Lower lobe of right lung (tissue), 2 donors: Measurements from ENCODE around the gene WDR36. TPM values are rescaled to one million over a fixed set of nuclear protein-coding genes. Genes with fewer than 3 reads are reported as not detected.

Source experiments
- ATAC-seq, 2 donors: fragments of 200-7000 bp; cut with Tn5 transposase; one replicate each; pipeline ENCODE4 v1.9.1; 2020 to 2022; ENCODE audit warnings: mild to moderate bottlenecking in 2 of 2, moderate library complexity in 2 of 2
- DNase-seq: peaks from one replicate; pipeline ENCODE4 v3.0.0-alpha.2; 2020
- H3K27ac ChIP-seq: fragments of 200-600 bp; one replicate; pipeline ENCODE4 v1.8.0; 2022
- H3K27me3 ChIP-seq: fragments of 200-600 bp; one replicate; pipeline ENCODE4 v1.8.0; 2022; ENCODE audit warnings: low read depth
- H3K36me3 ChIP-seq: fragments of 200-600 bp; one replicate; pipeline ENCODE4 v1.8.0; 2022; ENCODE audit warnings: mild to moderate bottlenecking
- H3K4me1 ChIP-seq: fragments of 200-600 bp; one replicate; pipeline ENCODE4 v1.8.0; 2022
- H3K4me3 ChIP-seq: fragments of 200-600 bp; one replicate; pipeline ENCODE4 v1.8.0; 2022; ENCODE audit warnings: mild to moderate bottlenecking
- H3K9me3 ChIP-seq: fragments of 200-600 bp; one replicate; pipeline ENCODE4 v1.8.0; 2022
- intact Hi-C: fragments of 100-400 bp; cut with DNase I; formaldehyde crosslinking; loops from one replicate; pipeline ENCODE4 v1.11.0; 2022
- total RNA-seq: library from RNA; stranded (reverse); fragmentation: NEBNext Ultra II Directional; extraction: Animal tissue kit (Norgen Biotek cat#: 25700); gene quantifications from one replicate; pipeline ENCODE4 v1.2.1, GENCODE V29; 2021
- TF ChIP-seq, protein P1 (sequence below): fragments of 200-600 bp; IDR thresholded peaks from one replicate; pipeline ENCODE4 v1.8.0; 2022; ENCODE audit warnings: antibody characterized with exemption, mild to moderate bottlenecking
- donor health status: DM: no; HTN: yes; CAD: no; lungs with severe emphysema.

Gene WDR36
- total RNA-seq, 1 donor from 2014 or later, result 27.7 TPM

DNA sequence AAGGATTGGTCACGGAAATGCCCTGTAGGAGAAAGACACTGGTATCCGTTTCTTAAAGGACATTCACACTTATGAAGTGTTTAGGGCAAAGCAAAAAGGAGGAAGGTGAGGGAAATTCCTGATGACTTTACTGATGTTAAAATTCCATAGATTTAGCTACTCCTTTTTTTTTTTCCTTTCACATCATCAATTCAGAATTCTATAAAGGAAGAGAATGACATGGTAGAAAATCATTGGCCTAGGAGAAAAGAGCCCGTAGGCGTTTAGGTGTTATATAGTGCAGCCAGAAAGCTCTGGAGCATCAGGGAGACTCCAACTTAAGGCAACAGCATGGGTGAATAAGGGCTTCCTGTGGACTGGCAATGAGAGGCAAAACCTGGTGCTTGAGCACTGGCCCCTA is 20.7 kb upstream of the WDR36 start, which contains the start of gene TSLP:
Gene TSLP (plus strand): TSS at position 301 of the 400 bp plus-strand sequence. CDS start 178 bp downstream, outside the sequence.
- H3K4me1 ChIP-seq, result peaks cover 24% of the 10 kb centered on the region
- ATAC-seq (no peak), DNase-seq (no peak)
- no peak within 1 kb of the TSS for H3K27ac ChIP-seq
- H3K4me3 ChIP-seq, result peak within 1 kb of the TSS; percentile 64
- TF ChIP-seq, protein P1, sequence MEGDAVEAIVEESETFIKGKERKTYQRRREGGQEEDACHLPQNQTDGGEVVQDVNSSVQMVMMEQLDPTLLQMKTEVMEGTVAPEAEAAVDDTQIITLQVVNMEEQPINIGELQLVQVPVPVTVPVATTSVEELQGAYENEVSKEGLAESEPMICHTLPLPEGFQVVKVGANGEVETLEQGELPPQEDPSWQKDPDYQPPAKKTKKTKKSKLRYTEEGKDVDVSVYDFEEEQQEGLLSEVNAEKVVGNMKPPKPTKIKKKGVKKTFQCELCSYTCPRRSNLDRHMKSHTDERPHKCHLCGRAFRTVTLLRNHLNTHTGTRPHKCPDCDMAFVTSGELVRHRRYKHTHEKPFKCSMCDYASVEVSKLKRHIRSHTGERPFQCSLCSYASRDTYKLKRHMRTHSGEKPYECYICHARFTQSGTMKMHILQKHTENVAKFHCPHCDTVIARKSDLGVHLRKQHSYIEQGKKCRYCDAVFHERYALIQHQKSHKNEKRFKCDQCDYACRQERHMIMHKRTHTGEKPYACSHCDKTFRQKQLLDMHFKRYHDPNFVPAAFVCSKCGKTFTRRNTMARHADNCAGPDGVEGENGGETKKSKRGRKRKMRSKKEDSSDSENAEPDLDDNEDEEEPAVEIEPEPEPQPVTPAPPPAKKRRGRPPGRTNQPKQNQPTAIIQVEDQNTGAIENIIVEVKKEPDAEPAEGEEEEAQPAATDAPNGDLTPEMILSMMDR, result no peak
- H3K9me3 ChIP-seq, result no peaks in the 10 kb centered on the region
- intact Hi-C loops, result no loop called here
- no peaks in the 10 kb centered on the region for H3K36me3 ChIP-seq
- H3K27me3 ChIP-seq, result no peaks in the 10 kb centered on the region

GRCh38 chr5:111072949-111073682 is 19.0 kb upstream of the WDR36 start:
- Histone ChIP-seq H3K4me3 (peak overlapping the region; percentile 64), H3K4me1 (peaks cover 24% of the 10 kb centered on the region), H3K27ac (no peak overlapping the region), H3K9me3 (no peaks in the 10 kb centered on the region), H3K36me3 (no peaks in the 10 kb centered on the region), H3K27me3 (no peaks in the 10 kb centered on the region)
- DNase-seq (peak; percentile 73), ATAC-seq (peak; percentile 78 to 85)
- TF ChIP-seq, protein P1, result no peak
- intact Hi-C loops, result no loop called here

DNA sequence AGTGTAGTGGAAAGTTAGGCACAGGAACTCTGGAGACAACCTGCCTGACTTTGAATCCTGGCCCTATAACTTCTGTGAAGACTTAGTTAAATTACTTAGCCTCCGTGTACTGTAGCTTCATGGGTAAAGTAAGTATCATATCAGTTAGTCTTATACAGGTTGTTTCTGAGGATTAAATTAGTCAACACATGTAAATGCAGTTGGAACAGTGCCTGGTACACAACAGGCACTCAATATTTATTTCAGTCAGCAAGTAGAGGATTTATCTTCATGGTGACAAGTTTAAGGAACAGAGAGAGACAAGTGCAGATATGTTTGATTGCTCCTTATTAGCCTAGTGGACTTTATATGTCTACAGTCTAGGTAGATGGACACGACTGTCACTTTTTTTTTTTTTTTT is 17.9 kb upstream of the WDR36 start:
- TF ChIP-seq, protein P1, result no peak
- intact Hi-C loops, result no loop called here

GRCh38 chr5:111075520-111075919 is 16.6 kb upstream of the WDR36 start:
- H3K9me3 ChIP-seq, result no peaks in the 10 kb centered on the region
- intact Hi-C loops, result no loop called here
- DNase-seq (no peak), ATAC-seq (peak; percentile 79 to 86)
- no peaks in the 10 kb centered on the region for H3K36me3 ChIP-seq
- H3K27me3 ChIP-seq, result no peaks in the 10 kb centered on the region
- TF ChIP-seq, protein P1, result no peak
- H3K4me1 ChIP-seq, result peaks cover 21% of the 10 kb centered on the region
- no peak overlapping the region for H3K4me3 ChIP-seq
- no peak overlapping the region for H3K27ac ChIP-seq

More for the DNA sequence above, 17.9 kb upstream of the WDR36 start:
- peaks cover 24% of the 10 kb centered on the region for H3K4me1 ChIP-seq
- peak overlapping the region; percentile 64 for H3K4me3 ChIP-seq
- DNase-seq (no peak), ATAC-seq (no peak)
- no peak overlapping the region for H3K27ac ChIP-seq
- no peaks in the 10 kb centered on the region for H3K9me3 ChIP-seq
- H3K36me3 ChIP-seq, result no peaks in the 10 kb centered on the region
- H3K27me3 ChIP-seq, result no peaks in the 10 kb centered on the region

GRCh38 chr5:111076091-111076490 is 16.1 kb upstream of the WDR36 start:
- H3K27ac ChIP-seq, result no peak overlapping the region
- H3K4me3 ChIP-seq, result no peak overlapping the region
- TF ChIP-seq, protein P1, result no peak
- no peaks in the 10 kb centered on the region for H3K9me3 ChIP-seq
- peaks cover 16% of the 10 kb centered on the region for H3K4me1 ChIP-seq
- intact Hi-C loops, result no loop called here
- no peak for ATAC-seq
- no peak for DNase-seq
- no peaks in the 10 kb centered on the region for H3K27me3 ChIP-seq
- no peaks in the 10 kb centered on the region for H3K36me3 ChIP-seq
